ENCODE measurements around the gene CIB4.

CIB4 gene

GRCh38 chr2:26649992-26650712 is 9.0 kb upstream of the CIB4 start:
- TF ChIP-seq CTCF (IDR thresholded peaks at IDR 0.05; ENCODE audit: borderline replicate concordance, insufficient read depth, low read depth, low read length), result no peak
- H3K4me3 ChIP-seq (ENCODE audit: low read depth, low read length), result no peak overlapping the region

- no peak overlapping the region for H3K4me3 ChIP-seq (ENCODE audit: low read depth, low read length)
- no peak for TF ChIP-seq CTCF (IDR thresholded peaks at IDR 0.05; ENCODE audit: borderline replicate concordance, insufficient read depth, low read depth, low read length)
Observed at GRCh38 chr2:26649322-26649721, 8.2 kb upstream of the CIB4 start.

- TF ChIP-seq CTCF (IDR thresholded peaks at IDR 0.05; ENCODE audit: borderline replicate concordance, insufficient read depth, low read depth, low read length), result no peak
Observed at GRCh38 chr2:26648516-26648915, 7.3 kb upstream of the CIB4 start.

GRCh38 chr2:26647981-26648380 is 6.8 kb upstream of the CIB4 start:
- no peak for TF ChIP-seq CTCF (IDR thresholded peaks at IDR 0.05; ENCODE audit: borderline replicate concordance, insufficient read depth, low read depth, low read length)
- no peak overlapping the region for H3K4me3 ChIP-seq (ENCODE audit: low read depth, low read length)

More at GRCh38 chr2:26648516-26648915, 7.3 kb upstream of the CIB4 start:
- no peak overlapping the region for H3K4me3 ChIP-seq (ENCODE audit: low read depth, low read length)

- TF ChIP-seq CTCF (IDR thresholded peaks at IDR 0.05; ENCODE audit: borderline replicate concordance, insufficient read depth, low read depth, low read length), result no peak
- H3K4me3 ChIP-seq (ENCODE audit: low read depth, low read length), result no peak overlapping the region
Observed at GRCh38 chr2:26646986-26647672, 6.0 kb upstream of the CIB4 start.

GRCh38 chr2:26645762-26646161 is 4.6 kb upstream of the CIB4 start:
- H3K4me3 ChIP-seq (ENCODE audit: low read depth, low read length), result no peak overlapping the region
- no peak for TF ChIP-seq CTCF (IDR thresholded peaks at IDR 0.05; ENCODE audit: borderline replicate concordance, insufficient read depth, low read depth, low read length)

Data from GM12875 (cell line).